IPS-20b (cell line): ENCODE results near the gene ADPRH.
"Not testable (repeated sequence)": the region's sequence is repeated elsewhere in the genome, so short reads cannot be mapped to it uniquely, and the experiment has no call there.

Source experiments
- H3K27ac ChIP-seq: one replicate; pipeline ENCODE4 v1.5.1; 2013; ENCODE audit warnings: low read length
- H3K27me3 ChIP-seq: 2 replicates; pipeline ENCODE4 v1.6.1; 2013; ENCODE audit warnings: mild to moderate bottlenecking, low read length, inconsistent platforms; ENCODE audit not compliant: insufficient read depth
- H3K36me3 ChIP-seq: 2 replicates; pipeline ENCODE4 v1.6.1; 2013; ENCODE audit warnings: low read depth, mild to moderate bottlenecking, inconsistent platforms, low read length, moderate library complexity; ENCODE audit not compliant: insufficient read depth
- H3K4me1 ChIP-seq: 2 replicates; pipeline ENCODE4 v1.6.1; 2013; ENCODE audit warnings: mild to moderate bottlenecking, control low read depth, inconsistent platforms, low read length, moderate library complexity; ENCODE audit not compliant: insufficient read depth
- H3K4me3 ChIP-seq: 2 replicates; pipeline ENCODE4 v1.5.1; 2013; ENCODE audit warnings: mild to moderate bottlenecking, low read length, inconsistent platforms
- H3K9ac ChIP-seq: 2 replicates; pipeline ENCODE4 v1.6.1; 2013; ENCODE audit warnings: low read depth, mild to moderate bottlenecking, inconsistent platforms, low read length, moderate library complexity
- H3K9me3 ChIP-seq: 2 replicates; pipeline ENCODE4 v1.6.1; 2013; ENCODE audit warnings: mild to moderate bottlenecking, low read depth, low read length, inconsistent platforms; ENCODE audit not compliant: insufficient read depth

Gene ADPRH

GRCh38 chr3:119550192-119550910 lies 28.9 kb upstream of the ADPRH start:
- H3K4me3 ChIP-seq, result no peak overlapping the region
- H3K36me3 ChIP-seq, result no peaks in the 10 kb centered on the region
- no peaks in the 10 kb centered on the region for H3K4me1 ChIP-seq
- no peaks in the 10 kb centered on the region for H3K9me3 ChIP-seq
- H3K27me3 ChIP-seq, result no peaks in the 10 kb centered on the region
- H3K27ac ChIP-seq, result no peak overlapping the region
- H3K9ac ChIP-seq, result no peak overlapping the region

- Histone ChIP-seq H3K4me3 (no peak overlapping the region), H3K9me3 (no peaks in the 10 kb centered on the region), H3K4me1 (no peaks in the 10 kb centered on the region), H3K36me3 (no peaks in the 10 kb centered on the region), H3K9ac (no peak overlapping the region), H3K27me3 (no peaks in the 10 kb centered on the region), H3K27ac (no peak overlapping the region)
Measured at GRCh38 chr3:119551598-119551997, 27.7 kb upstream of the ADPRH start.

GRCh38 chr3:119552928-119553327 lies 26.4 kb upstream of the ADPRH start:
- not testable (repeated sequence) for H3K9ac ChIP-seq, H3K4me1 ChIP-seq, H3K4me3 ChIP-seq

GRCh38 chr3:119553823-119554415 lies 25.4 kb upstream of the ADPRH start:
- Histone ChIP-seq H3K4me3 (no peak overlapping the region), H3K27ac (no peak overlapping the region), H3K9ac (no peak overlapping the region), H3K36me3 (no peaks in the 10 kb centered on the region), H3K4me1 (no peaks in the 10 kb centered on the region), H3K9me3 (no peaks in the 10 kb centered on the region), H3K27me3 (no peaks in the 10 kb centered on the region)

More at GRCh38 chr3:119552928-119553327, 26.4 kb upstream of the ADPRH start:
- not testable (repeated sequence) for H3K36me3 ChIP-seq, H3K9me3 ChIP-seq, H3K27ac ChIP-seq, H3K27me3 ChIP-seq

GRCh38 chr3:119555309-119555735 lies 24.0 kb upstream of the ADPRH start:
- Histone ChIP-seq H3K27me3 (no peaks in the 10 kb centered on the region), H3K9me3 (no peaks in the 10 kb centered on the region), H3K9ac (no peak overlapping the region), H3K4me1 (no peaks in the 10 kb centered on the region), H3K36me3 (no peaks in the 10 kb centered on the region), H3K27ac (no peak overlapping the region), H3K4me3 (no peak overlapping the region)

- no peak overlapping the region for H3K27ac ChIP-seq
- H3K4me3 ChIP-seq, result no peak overlapping the region
- H3K9me3 ChIP-seq, result no peaks in the 10 kb centered on the region
- no peaks in the 10 kb centered on the region for H3K4me1 ChIP-seq
- H3K27me3 ChIP-seq, result no peaks in the 10 kb centered on the region
- no peaks in the 10 kb centered on the region for H3K36me3 ChIP-seq
- H3K9ac ChIP-seq, result no peak overlapping the region
Measured at GRCh38 chr3:119555929-119556328, 23.4 kb upstream of the ADPRH start.

GRCh38 chr3:119557192-119557876 lies 22.0 kb upstream of the ADPRH start:
- no peak overlapping the region for H3K9ac ChIP-seq
- H3K36me3 ChIP-seq, result no peaks in the 10 kb centered on the region
- no peaks in the 10 kb centered on the region for H3K4me1 ChIP-seq
- H3K27ac ChIP-seq, result no peak overlapping the region
- no peak overlapping the region for H3K4me3 ChIP-seq
- no peaks in the 10 kb centered on the region for H3K27me3 ChIP-seq
- no peaks in the 10 kb centered on the region for H3K9me3 ChIP-seq

GRCh38 chr3:119557877-119558269 lies 21.4 kb upstream of the ADPRH start:
- Histone ChIP-seq H3K27ac (no peak overlapping the region), H3K9me3 (no peaks in the 10 kb centered on the region), H3K4me1 (no peaks in the 10 kb centered on the region), H3K27me3 (no peaks in the 10 kb centered on the region), H3K36me3 (no peaks in the 10 kb centered on the region), H3K9ac (no peak overlapping the region), H3K4me3 (no peak overlapping the region)

GRCh38 chr3:119558626-119559317 lies 20.5 kb upstream of the ADPRH start:
- no peaks in the 10 kb centered on the region for H3K4me1 ChIP-seq
- H3K9ac ChIP-seq, result no peak overlapping the region
- no peak overlapping the region for H3K27ac ChIP-seq
- no peaks in the 10 kb centered on the region for H3K36me3 ChIP-seq
- no peaks in the 10 kb centered on the region for H3K9me3 ChIP-seq
- no peaks in the 10 kb centered on the region for H3K27me3 ChIP-seq
- H3K4me3 ChIP-seq, result no peak overlapping the region

GRCh38 chr3:119559441-119559963 lies 19.8 kb upstream of the ADPRH start, which contains the start of gene CD80:
Gene CD80, minus strand, starts transcription at chr3:119559614. Its CDS starts 1,886 bp downstream, at chr3:119557728.
- H3K27ac ChIP-seq, result no peak within 1 kb of the TSS
- no peak within 1 kb of the TSS for H3K9ac ChIP-seq
- H3K27me3 ChIP-seq, result no peaks in the 10 kb centered on the region
- no peak within 1 kb of the TSS for H3K4me3 ChIP-seq
- H3K9me3 ChIP-seq, result no peaks in the 10 kb centered on the region
- no peaks in the 10 kb centered on the region for H3K36me3 ChIP-seq
- no peaks in the 10 kb centered on the region for H3K4me1 ChIP-seq

GRCh38 chr3:119560160-119560559 lies 19.1 kb upstream of the ADPRH start:
- Histone ChIP-seq H3K9me3 (no peaks in the 10 kb centered on the region), H3K27me3 (no peaks in the 10 kb centered on the region), H3K27ac (no peak overlapping the region), H3K4me3 (no peak overlapping the region), H3K9ac (no peak overlapping the region), H3K4me1 (no peaks in the 10 kb centered on the region), H3K36me3 (no peaks in the 10 kb centered on the region)
